GM12874 (cell line): ENCODE data around the gene DKKL1.

Experiments
- CTCF ChIP-seq: IDR thresholded peaks from 2 replicates; pipeline ENCODE4 v1.5.1; 2011; ENCODE audit warnings: low read depth, mild to moderate bottlenecking, control low read depth, low read length, moderate library complexity; ENCODE audit not compliant: insufficient read depth

Gene DKKL1

GRCh38 chr19:49409441-49410029 is 45.9 kb downstream of the DKKL1 start:
- TF ChIP-seq CTCF = no peak

GRCh38 chr19:49411681-49412326 is 48.1 kb downstream of the DKKL1 start:
- no peak for TF ChIP-seq CTCF

GRCh38 chr19:49413348-49413747 is 49.7 kb downstream of the DKKL1 start:
- TF ChIP-seq CTCF = no peak

- no peak for TF ChIP-seq CTCF
These were observed 50.6 kb downstream of the DKKL1 start for GRCh38 chr19:49414256-49414655.

- TF ChIP-seq CTCF = no peak
These were observed 51.6 kb downstream of the DKKL1 start for GRCh38 chr19:49415102-49415809.

- TF ChIP-seq CTCF = no peak
These were observed 52.1 kb downstream of the DKKL1 start for GRCh38 chr19:49415810-49416200.

- TF ChIP-seq CTCF = no peak
These were observed 53.4 kb downstream of the DKKL1 start for GRCh38 chr19:49417088-49417487.
